ENCODE data around the gene PHACTR3.
"Not testable (repeated sequence)": the region's sequence is repeated elsewhere in the genome, so short reads cannot be mapped to it uniquely, and the experiment has no call there.

The PHACTR3 gene

DNA sequence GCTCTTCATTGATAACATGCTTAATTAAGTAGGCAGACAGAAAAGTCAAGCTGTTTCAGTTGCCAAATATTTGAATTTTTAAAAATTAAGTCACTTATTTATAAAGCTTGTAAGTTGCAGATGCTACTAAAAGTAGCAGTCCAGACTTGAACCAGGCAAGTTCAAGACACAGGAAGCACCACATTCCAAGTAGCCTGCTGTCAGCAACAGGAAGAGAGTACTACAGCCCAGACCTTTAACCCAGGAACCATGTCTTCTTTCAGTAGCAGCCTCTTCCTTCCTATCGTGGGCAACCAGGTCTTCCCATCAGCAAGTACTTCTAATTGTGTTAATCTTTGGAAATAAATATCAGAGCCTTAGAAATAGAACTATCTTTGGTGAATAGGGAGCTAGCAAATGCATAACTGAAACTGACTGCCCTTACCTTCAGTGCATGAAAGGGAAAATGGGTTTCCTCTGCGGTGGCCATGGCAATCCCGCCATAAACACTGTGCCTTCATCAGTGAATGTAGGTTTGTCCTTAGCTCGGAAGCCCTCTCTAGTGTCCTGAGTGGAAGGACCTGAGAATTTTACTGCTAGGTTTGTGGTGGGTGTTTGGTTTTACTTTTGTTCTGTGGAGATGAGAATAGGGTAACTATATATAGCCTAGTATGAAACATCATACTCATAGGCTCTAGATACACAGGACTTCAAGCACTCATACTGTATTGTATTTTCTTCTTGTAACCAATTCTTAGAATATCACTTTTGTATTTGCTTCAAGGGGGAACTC, 233.5 kb downstream of the PHACTR3 start:
- DNase-seq: no peak

GRCh38 chr20:59839400-59839799, 235.1 kb downstream of the PHACTR3 start:
- DNase-seq: no peak

GRCh38 chr20:59845472-59845871, 241.1 kb downstream of the PHACTR3 start:
- DNase-seq: no peak

GRCh38 chr20:59848182-59848581, 243.8 kb downstream of the PHACTR3 start:
- no peak for DNase-seq

DNA sequence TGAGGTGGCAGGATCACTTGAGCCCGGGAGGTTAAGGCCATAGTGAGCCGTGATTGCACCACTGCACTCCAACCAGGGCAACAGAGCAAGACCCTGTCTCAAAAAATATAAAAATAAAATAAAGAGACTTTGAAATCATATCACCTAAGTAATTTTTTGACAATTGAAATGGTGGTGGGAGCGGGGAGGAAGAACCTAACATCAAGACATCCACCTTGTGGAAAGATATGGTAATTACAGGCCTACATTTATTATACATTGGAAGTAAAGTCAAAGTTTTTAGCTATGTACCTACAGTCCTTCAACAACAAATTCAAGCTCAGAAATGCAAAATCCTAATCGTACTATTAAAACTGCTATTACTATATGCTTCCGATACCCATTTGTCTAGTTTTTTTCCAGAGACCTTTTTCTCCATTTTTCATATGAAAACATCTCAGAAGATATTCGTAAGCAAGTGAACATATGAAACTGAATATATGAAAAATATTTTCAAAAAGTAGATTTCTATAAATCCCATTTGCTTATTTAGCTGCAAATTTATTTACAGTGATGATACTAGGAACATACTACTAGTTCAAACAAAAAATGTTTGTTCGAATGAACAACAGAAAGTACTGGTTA, 245.8 kb downstream of the PHACTR3 start:
- DNase-seq: no peak

- not testable (repeated sequence) for DNase-seq
Observed at GRCh38 chr20:59856526-59856925, 252.2 kb downstream of the PHACTR3 start.

GRCh38 chr20:59856941-59857340, 252.6 kb downstream of the PHACTR3 start:
- DNase-seq: not testable (repeated sequence)

DNA sequence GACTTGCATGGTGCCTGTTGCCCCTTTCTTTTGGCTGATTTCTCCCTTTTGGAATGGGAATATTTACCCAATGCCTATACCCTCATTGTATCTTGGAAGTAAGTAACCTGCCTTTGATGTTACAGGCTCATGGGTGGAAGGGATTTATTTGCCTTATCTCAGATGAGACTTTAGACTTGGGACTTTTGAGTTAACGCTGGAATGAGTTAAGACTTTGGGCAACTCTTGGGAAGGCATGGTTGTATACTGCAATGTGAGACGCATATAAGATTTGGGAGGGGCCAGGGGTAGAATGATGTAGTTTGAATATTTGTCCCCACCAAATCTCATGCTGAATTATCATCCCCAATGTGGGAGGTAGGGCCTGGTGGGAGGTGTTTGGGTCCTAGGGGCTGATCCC, 253.6 kb downstream of the PHACTR3 start:
- DNase-seq: no peak

- DNase-seq: no peak
Observed at GRCh38 chr20:59858425-59858824, 254.1 kb downstream of the PHACTR3 start.

DNA sequence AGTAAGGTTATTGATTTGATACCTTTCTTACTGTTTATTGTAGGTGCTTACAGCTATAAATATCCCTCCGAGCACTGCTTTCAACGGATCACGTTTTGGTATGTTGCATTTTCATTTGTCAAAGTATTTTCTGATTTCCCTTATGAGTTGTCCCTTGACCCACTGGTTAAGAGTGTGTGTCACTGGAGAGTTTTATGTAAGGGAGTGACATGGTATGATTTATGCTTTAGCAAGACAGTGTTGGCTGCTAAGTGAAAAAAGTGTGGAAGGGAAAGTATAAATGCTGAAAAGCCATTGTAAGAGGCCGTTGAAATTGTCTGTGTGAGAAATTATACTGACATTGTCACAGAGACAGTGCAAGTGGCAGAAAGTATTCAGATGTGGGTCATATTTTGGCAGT, 257.1 kb downstream of the PHACTR3 start:
- DNase-seq: no peak

DNA sequence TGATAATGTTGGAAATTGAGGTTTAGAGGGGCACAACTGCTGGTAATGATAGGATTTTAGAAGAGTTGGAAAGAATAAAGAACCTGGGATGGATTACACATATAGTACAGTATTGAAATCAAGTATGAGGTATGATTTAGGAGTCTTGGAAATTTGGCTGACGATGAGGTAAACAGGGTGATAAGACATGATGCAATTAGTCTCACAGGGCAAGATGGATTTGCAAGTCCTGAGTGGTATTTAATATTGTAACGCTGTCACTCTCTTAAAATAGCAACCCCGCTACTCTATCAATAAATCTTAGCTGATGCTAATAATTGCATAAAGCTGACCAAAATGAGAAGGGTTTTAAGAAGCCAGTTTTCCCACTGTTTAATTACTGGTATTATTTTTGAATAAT, 258.7 kb downstream of the PHACTR3 start:
- DNase-seq: no peak

- DNase-seq: no peak
Observed at GRCh38 chr20:59864726-59865125, 260.4 kb downstream of the PHACTR3 start.

- no peak for DNase-seq
Observed at GRCh38 chr20:59866338-59866737, 262.0 kb downstream of the PHACTR3 start.

- no peak for DNase-seq
Observed at GRCh38 chr20:59871096-59871495, 266.8 kb downstream of the PHACTR3 start.

DNA sequence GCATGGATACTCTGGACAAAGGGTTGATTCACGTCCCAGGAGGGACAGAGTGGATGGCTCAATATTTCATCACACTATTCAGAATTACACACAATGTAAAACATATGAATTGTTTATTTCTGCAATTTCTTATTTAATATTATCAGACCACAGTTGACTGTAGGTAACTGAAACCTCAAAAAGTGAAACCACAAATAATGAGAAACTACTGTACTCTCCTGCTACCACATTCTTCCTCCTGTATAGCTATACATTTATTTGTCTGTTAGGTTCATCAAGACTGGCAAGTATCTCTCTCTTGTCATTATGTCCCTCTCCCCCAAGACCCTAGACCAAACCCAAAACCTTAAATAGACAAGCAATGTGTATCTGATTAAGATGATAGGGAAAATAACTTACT, 269.1 kb downstream of the PHACTR3 start:
- DNase-seq: no peak

DNA sequence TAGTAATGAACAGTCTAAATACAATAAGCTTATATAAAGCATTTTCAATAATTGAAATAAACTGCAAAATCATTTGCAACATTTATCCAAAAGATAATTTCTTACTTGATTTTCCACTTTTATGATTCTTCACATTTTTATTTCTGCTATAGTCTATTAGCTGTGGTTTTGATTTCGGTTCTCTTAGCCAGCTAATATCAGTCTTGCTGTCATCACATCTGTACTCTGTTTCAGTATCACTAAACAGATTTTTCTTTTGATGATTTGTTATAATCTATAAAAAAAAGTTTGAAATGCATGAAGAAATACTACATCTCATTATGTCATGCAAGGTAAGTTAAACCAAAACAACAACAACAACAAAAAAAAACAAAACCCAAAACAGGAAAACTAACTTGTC, 275.9 kb downstream of the PHACTR3 start:
- no peak for DNase-seq

DNA sequence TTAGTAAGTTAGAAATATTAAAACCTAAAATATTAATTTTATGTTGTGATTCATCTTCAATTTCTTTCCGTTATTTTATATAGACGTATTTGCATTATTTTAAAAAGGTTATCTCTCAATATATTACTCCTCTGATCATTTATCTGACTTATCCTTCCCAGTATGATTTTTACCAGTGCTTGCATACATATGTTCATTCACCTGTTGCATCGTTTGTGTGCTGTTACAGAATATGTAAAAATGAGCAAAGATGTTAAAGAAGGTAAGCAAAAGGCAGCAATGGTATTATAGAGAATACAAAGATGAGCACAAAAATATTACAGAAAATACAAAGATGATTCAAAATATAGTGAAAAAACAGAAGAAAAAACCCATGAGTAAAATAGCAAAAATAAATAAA, 280.2 kb downstream of the PHACTR3 start:
- DNase-seq: no peak

DNA sequence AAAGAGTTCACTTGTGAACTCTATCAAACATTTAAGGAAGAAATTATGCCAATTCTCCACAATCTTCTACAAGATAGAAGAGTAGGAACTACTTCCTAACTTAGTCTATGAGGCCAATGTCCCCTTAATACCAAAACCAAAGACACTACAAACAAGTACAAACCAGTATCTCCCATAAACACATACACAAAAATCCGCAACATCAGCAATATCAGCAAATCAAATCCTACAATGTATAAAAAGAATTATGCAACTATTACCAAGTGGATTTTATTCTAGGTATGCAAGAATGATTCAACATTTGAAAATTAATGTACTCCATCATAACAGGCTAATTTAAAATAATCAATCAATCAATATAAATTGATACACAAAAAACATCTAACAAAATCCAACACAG, 283.7 kb downstream of the PHACTR3 start:
- DNase-seq: no peak

DNA sequence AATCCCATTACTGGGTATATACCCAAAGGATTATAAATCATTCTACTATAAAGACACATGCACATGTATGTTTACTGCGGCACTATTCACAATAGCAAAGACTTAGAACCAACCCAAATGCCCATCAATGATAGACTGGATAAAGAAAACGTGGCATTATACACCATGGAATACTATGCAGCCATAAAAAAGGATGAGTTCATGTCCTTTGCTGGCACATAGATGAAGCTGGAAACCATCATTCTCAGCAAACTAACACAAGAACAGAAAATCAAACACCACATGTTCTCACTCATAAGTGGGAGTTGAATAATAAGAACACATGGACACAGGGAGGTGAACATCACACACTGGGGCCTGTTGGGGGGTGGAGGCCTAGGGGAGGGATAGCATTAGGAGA, 285.7 kb downstream of the PHACTR3 start:
- DNase-seq: not testable (repeated sequence)

DNA sequence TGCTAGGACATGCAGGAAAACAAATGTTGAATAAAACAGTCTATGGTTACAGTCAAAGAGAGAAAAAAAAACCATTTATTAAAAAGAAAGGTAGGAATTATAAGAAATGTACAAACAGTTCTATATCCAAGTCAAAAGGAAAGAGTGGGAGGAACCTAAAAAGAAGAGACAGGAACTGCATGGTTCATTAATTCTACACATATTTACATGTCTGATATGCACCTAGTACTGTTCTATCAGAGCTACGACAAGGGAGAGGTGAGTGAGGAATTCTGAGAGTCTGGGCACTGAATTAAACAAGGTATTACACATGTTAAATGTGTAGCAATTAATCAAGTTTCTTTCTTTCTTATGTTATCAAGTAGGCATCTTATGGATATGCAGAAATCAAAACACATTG, 287.2 kb downstream of the PHACTR3 start:
- no peak for DNase-seq

- no peak for DNase-seq
Observed at GRCh38 chr20:59895908-59896307, 291.6 kb downstream of the PHACTR3 start.
